HG03095 (cell line): ENCODE results near the gene DAB2IP.
A peak's percentile ranks its signal among the peaks of the same experiment; 100 is the strongest.

Experiments used
- ATAC-seq: cut with Tn5 transposase; IDR thresholded peaks from one replicate; pipeline ENCODE4 v1.9.1; 2021; ENCODE audit warnings: moderate library complexity; ENCODE audit not compliant: unreplicated experiment

Gene DAB2IP

DNA sequence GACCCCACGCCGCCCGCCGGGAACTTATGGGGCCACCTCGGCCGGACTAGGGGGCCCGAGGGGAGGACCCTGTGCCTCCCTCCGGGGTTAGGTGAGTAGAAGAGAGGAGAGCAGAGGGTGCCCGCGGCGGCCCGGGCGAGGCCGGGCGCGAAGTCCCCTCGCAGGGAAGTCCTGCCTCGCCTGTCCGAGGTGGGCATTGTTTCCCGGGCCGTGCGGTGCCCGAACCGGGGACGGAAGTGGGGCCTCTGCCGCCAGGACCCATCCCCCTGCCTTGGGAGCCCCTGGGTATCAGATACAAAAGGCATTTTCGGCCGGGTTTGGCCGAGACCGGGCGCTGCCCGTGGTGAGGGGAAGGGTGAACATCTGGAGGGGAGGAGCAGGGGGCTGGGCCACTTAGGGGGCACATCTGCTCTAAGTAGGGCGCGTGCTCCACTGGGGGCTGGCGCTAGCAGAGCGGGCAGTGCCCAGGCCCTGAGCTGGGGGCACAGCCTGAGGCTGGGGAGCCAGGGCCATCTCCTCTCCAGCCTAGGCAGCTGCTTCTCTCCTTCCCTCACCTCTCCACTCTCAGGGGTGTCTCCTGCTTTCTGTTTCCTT, 48.2 kb downstream of the DAB2IP start:
- ATAC-seq, result no peak

DNA sequence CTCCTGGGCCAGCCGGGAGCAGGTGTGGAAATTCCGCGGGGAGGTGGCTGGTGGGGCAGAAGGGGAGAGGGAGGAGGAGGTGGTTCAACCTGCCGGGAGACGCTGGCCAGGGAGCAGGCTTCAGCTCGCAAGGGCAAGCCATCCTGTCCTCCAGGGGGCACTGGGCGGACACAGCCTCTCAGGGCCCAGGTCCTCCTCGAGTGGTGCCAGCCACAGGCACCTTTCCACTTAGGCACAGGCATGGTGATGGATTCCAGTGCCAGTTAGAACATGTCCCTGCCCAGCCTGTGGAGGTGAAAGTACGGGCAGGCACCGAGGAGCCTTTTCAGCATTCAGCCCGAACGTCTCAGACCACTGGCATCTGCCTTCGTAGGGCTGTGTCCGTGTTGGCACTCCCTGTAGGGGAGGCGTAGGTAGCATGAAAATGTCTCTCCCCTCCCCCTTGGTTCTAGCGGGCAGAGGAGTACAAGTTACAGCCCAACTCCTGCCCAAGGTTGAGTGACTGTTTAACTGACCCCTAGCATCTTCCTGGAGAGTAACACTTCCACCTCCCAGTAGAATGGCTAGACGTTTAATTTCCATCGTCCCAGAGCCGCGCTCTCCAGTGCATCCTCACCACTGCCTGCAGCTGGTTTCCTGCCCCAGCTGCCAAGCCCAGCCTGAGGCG, 48.9 kb downstream of the DAB2IP start:
- ATAC-seq, result no peak

GRCh38 chr9:121700832-121701419, 49.5 kb downstream of the DAB2IP start:
- ATAC-seq, result no peak

- ATAC-seq, result no peak
Measured at GRCh38 chr9:121701736-121702261, 50.4 kb downstream of the DAB2IP start.

- ATAC-seq, result no peak
Measured at GRCh38 chr9:121703014-121703734, 51.7 kb downstream of the DAB2IP start.

- ATAC-seq, result no peak
Measured at GRCh38 chr9:121704281-121704680, 52.8 kb downstream of the DAB2IP start.

- no peak for ATAC-seq
Measured at GRCh38 chr9:121706149-121706750, 54.8 kb downstream of the DAB2IP start.

DNA sequence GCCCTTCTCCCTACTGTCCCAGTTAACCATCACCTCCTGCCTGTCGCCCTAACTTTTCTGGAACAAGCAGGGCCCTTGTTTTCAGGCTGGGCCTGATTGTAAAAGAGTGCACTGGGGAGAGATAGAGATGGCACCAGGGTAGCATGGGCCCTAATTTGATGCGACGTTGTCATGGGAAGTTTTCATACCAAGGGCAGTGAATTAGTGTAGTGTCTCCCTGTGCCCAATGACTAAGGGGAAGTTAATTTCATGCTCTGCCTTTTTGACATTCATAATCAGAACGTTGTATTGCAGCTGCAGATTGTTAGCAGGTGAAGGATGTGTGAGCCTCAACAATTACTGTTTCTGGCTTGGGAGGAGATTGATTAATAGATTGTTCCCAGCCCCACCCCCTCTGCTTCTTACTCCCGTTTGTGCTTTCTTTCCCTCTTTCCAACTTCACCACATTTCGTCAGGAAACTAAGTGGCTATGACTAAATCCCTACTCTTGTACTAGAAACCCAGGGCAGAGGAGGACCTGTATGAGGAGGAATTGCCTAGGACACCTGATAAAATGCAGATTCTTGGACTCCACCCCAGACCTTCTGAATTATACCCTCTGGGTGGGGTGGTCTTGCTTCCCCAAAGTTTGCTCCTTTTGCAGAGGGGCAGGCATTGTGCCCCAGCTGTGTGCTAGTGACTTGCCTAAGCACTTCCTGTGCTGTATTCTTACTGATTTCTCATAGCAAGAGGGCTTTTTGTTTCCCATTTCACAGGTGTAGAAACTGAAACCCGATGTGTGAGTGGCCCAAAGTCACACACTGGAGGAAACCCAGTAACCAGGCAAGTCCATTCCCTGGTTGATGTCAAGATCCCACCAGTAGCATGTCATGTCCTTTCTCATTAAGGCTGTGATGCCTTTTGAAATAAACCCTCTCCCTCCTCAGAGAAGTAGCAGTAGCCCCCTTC, 56.3 kb downstream of the DAB2IP start:
- peak; percentile 98 for ATAC-seq

DNA sequence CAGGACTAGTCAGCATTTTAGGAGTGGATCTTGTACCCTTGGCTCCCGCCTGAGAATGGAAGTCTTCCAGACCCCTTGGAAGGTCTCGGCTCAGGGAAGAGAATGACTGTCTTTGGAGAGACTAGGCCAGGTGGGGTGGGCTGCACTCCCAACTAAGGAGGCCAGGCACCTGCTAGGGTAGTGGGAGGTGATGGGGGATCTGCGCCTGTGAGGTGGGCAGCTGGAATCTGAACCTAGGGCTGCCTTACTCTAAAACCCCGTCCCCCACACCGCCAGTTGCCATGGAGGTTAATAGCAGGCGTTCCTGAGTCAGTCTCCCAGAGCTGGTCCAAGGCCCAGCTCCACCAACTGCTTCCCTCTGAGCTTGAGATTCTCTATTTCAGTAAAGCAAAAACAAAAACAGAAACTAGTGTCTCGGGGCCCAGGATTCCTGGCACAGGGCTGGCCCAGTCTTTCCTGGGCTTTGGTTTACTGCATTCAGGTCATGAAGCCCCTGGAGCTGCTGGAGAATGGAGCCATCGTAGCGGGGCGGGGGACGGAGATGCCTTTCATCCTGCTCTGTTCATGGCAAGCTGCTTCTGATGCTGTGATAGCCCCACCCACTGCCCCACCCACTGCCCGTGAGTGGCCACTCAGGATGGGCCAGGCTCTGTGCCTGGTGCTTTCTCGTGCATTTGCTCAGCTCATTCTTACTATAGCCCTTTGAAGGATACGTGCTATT, 57.5 kb downstream of the DAB2IP start:
- no peak for ATAC-seq

DNA sequence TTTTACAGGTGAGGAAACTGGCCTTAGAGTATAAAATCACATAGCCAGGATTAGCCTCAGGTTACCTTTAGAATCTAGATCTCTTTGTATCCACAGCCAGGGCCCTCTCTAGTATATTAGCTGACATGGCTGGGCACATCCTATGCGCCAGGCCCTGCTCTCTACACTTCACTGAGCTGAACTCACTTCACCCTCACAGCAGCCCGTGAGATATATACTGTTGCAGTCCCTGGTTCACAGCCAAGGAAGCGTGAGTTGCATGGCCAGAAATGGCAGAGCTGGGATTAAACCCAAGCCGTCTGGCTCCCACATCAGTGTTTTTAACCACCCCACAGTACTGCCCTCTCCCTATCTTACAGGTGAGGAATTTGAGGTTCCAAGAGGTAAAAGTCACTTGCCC, 58.4 kb downstream of the DAB2IP start:
- no peak for ATAC-seq

DNA sequence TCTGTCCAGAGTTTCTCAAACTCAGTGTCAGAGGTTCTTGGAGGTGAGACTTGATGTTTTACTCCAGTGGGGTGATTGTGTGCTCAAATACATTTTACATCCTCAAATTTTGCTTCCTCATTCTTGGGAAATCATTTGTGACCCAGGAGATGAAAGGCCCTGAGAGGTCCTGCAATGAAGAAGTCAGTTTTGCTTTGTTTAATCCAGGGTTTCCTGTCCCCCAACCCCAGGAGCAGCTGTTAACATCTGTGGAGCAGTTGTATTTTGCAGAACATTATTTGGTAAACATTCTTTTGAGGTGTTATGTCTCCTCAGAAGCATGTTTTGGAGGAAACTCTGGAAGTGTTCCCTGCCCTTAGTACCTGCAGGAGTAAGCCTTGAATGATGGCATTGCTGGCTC, 59.8 kb downstream of the DAB2IP start:
- ATAC-seq, result no peak

DNA sequence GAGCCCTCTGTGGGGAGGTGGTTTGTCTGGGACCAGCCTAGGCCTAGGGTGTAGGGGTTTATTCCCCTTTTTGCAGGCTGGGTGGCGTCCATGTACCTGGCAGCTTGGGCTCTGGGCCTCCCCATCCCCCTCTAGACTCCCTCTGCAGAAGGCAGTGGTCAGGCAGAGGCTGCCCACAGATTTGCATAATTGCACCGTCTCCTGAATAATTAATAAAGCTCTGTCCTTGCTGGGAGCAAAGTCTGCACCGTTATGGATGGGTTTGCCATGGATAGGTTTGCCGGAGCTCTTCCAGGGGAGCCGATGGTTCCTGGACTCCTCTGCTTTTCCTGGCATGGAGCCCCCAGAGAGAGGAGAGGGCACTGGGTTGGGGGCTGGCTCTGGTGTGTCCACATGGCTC, 60.4 kb downstream of the DAB2IP start:
- ATAC-seq, result no peak

DNA sequence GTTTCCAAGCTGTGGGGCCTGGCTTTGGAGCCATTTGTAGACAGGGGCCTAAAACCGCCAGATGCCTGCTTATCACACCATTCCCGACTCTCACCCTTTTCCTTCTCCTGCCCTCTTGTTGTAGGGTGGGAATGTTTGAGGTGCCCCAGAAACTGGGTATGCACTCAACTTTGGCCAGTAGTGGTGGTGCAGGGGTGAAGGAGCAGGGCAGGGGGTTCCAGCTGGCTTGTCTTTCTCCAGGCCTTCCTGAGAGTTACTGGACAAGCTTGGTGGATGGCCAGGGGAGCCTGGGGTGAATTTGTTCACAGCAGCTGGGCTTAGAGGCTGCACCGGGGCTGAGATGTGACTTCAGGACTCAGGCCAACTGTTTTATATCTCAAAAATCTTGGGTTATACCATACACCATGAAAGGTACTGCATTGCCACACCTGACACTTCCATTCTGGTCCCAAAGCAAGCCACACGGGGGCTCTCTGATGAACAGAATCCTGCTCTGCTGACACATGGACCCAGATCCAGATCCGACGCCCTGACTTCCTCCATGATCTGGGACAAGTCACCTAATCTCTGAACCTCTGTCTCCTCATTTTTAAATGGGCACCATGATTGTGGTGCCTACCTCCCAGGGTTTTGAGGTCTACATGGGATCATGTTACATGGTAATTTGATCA, 62.1 kb downstream of the DAB2IP start:
- no peak for ATAC-seq

- no peak for ATAC-seq
Measured at GRCh38 chr9:121714075-121714705, 62.8 kb downstream of the DAB2IP start.

DNA sequence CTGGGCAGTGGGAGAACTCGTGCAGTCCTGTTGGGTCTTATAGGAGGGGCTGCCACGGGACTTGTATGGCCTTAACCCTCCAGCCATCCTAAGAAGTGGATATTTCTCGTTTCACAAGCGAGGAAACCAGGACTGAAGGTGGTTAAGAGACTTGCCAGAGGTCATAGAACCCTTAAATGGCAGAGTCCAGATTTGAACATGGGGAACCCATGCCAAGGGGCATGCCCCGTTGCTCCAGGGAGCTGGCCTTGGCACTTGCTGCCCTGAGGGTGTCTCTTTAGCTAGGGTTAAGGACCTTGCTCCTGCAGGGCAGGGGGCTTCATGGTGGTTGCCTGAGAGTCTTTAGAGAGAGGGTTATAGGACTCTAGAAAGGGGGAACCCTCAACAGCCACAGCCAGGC, 63.4 kb downstream of the DAB2IP start:
- no peak for ATAC-seq

DNA sequence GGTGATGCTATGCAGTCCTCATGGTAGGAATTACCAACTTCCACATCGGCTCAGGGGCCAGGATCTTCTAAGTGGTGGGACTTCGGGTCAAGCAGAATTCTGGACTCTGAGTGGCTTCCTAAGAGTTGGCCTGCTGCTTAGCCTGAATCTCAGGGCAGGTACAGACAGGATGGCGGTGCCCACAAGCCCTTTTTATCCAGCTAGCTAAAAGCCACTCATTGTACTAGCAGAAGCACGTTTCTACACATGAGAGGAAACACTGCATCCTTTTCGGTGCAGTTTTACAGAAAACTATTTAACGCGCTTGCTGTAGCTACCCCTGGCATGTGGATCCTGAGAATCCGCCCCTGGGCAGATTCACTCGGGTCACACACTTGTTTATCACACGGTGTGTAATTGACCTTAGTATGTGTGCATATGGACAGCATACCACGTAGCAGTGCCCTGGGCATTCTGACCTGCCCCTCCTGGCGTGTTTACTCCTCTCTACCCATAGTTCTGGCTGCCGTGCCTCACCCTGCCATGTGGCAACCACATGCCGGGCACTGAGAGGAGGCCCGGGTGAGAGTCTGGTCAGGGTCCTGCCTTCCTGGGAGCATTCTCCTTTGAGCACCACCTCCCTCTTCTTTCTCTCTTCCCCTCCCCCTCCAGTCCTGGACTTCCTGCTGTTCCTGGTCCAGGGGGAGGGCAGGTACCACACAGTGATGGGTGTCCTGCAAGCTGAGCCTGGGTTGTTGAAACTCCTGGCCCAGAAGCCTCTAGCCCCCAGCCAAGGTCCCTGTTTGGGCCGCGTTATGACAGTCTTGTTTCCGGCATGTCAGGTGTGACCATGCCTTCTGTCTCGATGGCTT, 65.9 kb downstream of the DAB2IP start:
- no peak for ATAC-seq

DNA sequence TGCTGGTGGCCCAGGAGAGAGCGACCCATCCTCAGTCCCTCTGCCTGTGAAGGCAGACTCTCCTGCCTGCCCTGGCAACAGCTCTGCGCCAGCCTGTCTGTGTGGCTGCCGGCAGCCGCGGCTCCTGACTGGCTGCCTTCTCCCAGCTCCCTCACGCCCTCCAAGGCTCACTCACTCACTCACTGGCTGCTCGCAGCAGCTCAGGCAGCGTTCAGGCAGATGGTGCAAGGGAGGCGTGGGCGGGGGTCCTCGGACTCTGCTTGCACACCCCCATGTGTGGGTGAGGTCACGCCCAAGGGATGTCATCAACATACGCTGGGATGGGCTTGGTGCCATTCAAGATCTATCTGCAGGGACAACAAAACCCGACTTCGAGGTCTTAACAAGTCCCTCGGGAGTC, 66.7 kb downstream of the DAB2IP start:
- no peak for ATAC-seq

GRCh38 chr9:121718501-121718900, 67.1 kb downstream of the DAB2IP start:
- ATAC-seq, result no peak
